GM12892 (cell line): ENCODE results near the gene SRD5A3.
"Not testable (repeated sequence)": the region's sequence is repeated elsewhere in the genome, so short reads cannot be mapped to it uniquely, and the experiment has no call there.

Source experiments
- DNase-seq: peaks from one replicate; pipeline ENCODE4 v3.0.0; 2011; ENCODE audit not compliant: insufficient read length
- FAIRE-seq: peaks from 2 replicates; lab custom pipeline; 2011; peaks lifted over from hg19 to GRCh38; lab: Jason Lieb, UNC
- POLR2A ChIP-seq: IDR thresholded peaks from 2 replicates; pipeline ENCODE4 v1.6.1; 2011; ENCODE audit warnings: low read depth, low read length, control low read depth
- POLR2AphosphoS5 ChIP-seq: IDR thresholded peaks from 2 replicates; pipeline ENCODE4 v1.6.1; 2011; ENCODE audit warnings: low read depth, low read length, control low read depth
- TAF1 ChIP-seq: IDR thresholded peaks from 2 replicates; pipeline ENCODE4 v1.6.1; 2011; ENCODE audit warnings: low read depth, mild to moderate bottlenecking, control low read depth, low read length, borderline replicate concordance

The SRD5A3 gene

DNA sequence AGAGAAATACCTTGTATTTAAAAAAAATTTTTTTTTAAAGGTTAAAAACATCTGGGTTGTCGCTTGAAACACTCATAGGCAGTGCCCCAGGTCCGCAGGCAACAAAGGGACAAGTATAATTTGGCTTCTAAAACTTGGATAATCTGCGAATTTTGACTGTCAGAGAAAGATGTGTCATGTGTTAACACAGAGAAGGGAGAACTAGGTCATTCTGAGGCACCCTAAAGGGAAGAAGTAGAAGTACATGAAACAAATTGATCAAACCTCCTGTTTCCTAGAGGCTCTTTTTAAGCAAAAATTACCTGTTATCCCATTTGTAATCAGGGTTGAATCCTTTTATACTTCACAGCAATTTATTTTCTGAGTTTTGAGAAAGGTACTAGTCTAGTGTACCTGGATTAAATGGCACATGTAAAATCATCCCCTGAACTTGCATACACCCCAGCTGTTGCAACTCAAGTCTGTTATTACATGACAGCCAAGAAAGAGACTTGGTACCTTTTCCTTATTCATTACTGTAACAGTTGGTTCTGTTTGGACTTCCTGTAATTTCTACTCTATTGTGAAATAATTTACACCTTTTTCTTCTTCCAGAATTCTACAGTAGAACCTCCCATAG is 1.7 kb downstream of the SRD5A3 start:
- TF ChIP-seq POLR2AphosphoS5 (no peak), TAF1 (no peak), POLR2A (no peak)
- FAIRE-seq = no peak
- DNase-seq = no peak

- TF ChIP-seq POLR2A (no peak), POLR2AphosphoS5 (no peak), TAF1 (no peak)
- no peak for DNase-seq
- FAIRE-seq = no peak
Measured at GRCh38 chr4:55348466-55348865, 2.4 kb downstream of the SRD5A3 start.

- not testable (repeated sequence) for DNase-seq, FAIRE-seq
Measured at GRCh38 chr4:55350870-55351269, 4.8 kb downstream of the SRD5A3 start.

DNA sequence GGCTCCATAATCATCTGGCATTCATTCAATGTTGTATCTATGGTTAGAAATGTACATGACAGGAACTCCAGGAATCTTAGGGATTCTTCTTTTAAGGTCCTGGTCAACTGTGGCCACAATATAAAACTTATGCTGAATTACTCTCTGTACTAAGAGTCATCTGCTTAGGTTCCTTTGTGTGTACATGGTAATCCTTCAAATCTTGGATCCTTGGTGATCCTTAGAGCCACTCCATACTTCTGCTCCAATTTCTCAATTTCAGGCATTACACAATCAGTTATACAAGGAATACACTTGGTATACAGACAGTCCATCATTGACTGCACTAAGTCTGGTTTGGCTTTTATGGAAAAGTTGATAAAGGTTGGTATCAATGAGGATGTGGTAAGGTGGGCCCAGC is 5.8 kb downstream of the SRD5A3 start:
- no peak for FAIRE-seq
- TF ChIP-seq TAF1 (no peak), POLR2AphosphoS5 (no peak), POLR2A (no peak)
- DNase-seq = no peak

DNA sequence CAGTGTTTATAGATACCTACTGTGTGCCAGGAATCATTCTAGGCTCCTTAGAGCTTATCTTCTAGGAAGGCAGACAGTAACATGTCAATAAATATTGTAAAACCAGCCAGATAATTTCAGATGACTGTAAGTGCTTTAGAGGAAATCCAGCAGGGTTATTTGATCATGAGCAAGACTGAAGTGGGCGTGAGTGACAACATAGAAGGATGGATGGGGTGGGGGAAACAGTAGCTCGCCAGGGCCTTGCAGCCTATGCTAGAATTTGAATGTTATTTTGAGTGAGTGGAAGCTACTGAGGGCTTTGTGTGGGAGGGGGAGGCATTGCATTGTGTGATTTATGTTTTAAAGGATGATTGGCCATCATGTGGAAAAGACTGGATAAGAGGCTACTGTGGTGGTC is 6.7 kb downstream of the SRD5A3 start:
- DNase-seq (no peak), FAIRE-seq (no peak)
- TF ChIP-seq POLR2A (no peak), POLR2AphosphoS5 (no peak), TAF1 (no peak)

- not testable (repeated sequence) for DNase-seq, FAIRE-seq
Measured at GRCh38 chr4:55353228-55353747, 7.2 kb downstream of the SRD5A3 start.

GRCh38 chr4:55354648-55355047 is 8.6 kb downstream of the SRD5A3 start:
- no peak for FAIRE-seq
- no peak for TF ChIP-seq POLR2A
- no peak for DNase-seq

DNA sequence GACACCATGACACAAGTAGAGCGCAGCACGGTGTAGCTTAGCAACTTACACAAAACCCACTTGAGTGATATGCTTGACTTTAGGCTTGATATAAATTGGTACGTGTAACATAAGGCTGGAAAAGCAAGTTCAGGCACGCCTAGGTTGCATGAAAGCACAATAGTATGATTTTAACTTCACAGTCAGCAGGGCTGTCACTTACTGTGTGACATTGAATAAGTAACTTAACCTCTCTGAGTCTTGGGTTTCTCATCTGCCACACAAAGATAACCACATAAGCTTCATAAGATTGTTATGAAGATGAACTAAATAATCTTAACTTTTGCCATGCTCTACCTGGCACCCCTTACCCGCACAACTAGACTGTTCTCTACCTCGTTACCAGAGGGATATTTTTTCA is 9.5 kb downstream of the SRD5A3 start:
- no peak for DNase-seq
- TF ChIP-seq TAF1 (no peak), POLR2A (no peak), POLR2AphosphoS5 (no peak)
- no peak for FAIRE-seq

DNA sequence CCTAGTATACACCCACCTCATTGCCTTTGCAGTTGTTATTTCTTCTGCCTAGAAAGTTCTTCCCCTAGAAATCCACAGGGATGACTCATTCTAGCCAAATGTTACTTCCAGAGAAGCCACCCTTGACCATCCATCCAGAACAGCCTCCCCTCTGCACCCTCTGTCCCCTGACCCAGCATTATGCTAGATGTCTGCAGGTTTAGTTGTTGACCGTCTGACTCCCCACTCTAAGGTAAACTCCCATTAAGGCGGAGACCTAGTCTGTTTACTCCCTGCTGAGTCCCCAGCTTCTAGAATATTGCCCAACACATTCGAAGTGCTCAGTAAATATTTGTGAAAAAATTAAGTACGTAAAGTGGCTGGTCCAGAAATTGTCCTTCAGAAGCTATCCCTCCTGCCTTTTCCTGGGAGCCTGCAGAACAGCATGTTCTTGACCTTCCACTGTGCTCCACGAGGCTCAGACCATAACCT is 11.0 kb downstream of the SRD5A3 start:
- DNase-seq (no peak), FAIRE-seq (no peak)

DNA sequence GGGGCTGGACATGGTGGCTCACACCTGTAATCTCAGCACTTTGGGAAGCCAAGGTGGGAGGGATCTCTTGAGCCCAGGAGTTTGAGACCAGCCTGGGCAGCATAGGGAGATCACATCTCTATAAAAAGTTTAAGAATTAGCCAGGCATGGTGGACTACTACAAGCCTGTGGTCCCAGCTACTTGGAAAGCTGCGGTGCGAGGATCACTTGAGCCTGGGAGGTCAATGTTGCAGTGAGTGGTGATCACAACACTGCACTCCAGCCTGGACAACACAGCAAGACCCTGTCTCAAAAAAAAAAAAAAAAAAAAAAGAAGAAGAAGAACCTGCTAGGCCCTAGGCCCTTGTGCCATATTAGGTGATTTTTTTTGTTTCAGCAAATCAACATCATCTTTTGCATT is 12.2 kb downstream of the SRD5A3 start:
- no peak for DNase-seq
- TF ChIP-seq POLR2A = no peak
- TF ChIP-seq TAF1 = no peak
- no peak for TF ChIP-seq POLR2AphosphoS5
- no peak for FAIRE-seq

More for the DNA sequence above, 11.0 kb downstream of the SRD5A3 start:
- no peak for TF ChIP-seq TAF1
- no peak for TF ChIP-seq POLR2AphosphoS5
- no peak for TF ChIP-seq POLR2A

- no peak for TF ChIP-seq POLR2A
- no peak for TF ChIP-seq TAF1
- TF ChIP-seq POLR2AphosphoS5 = no peak
- FAIRE-seq (no peak), DNase-seq (peak; percentile 13)
Measured at GRCh38 chr4:55358668-55359067, 12.6 kb downstream of the SRD5A3 start.

- FAIRE-seq (no peak), DNase-seq (no peak)
- TF ChIP-seq POLR2A (no peak), TAF1 (no peak), POLR2AphosphoS5 (no peak)
Measured at GRCh38 chr4:55359397-55359916, 13.4 kb downstream of the SRD5A3 start.

DNA sequence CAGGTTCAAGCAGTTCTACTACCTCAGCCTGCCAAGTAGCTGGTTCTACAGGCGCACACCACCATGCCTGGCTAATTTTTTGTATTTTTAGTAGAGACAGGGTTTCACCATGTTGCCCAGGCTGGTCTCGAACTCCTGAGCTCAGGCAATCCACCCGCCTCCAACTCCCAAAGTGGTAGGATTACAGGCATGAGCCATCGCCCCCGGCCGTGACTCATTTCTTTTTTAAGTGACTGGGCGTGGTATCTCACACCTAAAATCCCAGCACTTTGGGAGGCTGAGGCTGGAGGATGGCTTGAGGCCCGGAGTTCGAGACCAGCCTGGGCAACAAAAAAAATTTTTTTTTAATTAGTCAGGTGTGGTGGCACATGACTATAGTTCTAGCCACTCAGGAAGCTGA is 16.9 kb downstream of the SRD5A3 start:
- not testable (repeated sequence) for DNase-seq, FAIRE-seq
